ENCODE data around the gene LRRC46. TPM values are rescaled to one million over a fixed set of nuclear protein-coding genes. Genes with fewer than 3 reads are reported as not detected.

LRRC46 gene
- total RNA-seq, 4 donors from 2014 or later = 0.44 to 3.2 (median 2.0) TPM; not detected in 1

DNA sequence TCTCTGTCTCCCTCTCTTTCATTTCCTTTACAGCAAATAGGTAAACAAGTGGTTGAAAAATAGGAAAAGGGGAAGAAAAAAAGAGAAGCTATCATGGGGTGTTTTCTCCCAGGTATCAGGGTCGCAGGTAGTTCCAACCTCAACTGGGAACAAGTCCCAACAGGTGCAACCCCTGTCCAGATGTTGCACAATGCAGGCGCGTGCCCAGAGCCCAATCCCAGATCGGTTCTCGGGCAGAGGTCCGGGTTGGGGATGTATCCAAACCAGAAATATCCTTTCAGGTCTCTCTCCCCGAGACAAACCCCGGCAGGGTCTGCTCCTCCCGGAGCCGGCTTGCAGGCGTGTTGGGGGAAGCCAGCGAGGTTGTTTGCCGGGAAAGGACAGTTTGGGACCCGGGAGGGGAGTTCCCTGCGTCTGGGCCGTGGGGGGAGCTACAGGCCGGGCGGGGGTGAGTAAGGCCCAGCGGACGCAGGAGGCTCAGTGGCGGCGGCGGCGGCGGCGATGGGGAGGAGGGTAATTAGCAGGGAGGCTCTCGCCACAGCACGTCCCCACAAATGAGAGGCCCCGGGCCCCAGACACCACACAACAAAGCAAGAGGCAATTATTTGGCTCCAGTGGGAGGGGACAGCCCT lies 40.7 kb downstream of the LRRC46 start:
- DNase-seq = no peak
- H3K4me3 ChIP-seq (replicated peaks in 1 of 3) = no peak overlapping the region
- H3K9me3 ChIP-seq = no peaks in the 10 kb centered on the region
- 26 to 47% methylated on average over 20 to 28 of the region's 29 CpGs for WGBS, 2 donors
- H3K4me1 ChIP-seq = no peaks in the 10 kb centered on the region
- H3K27me3 ChIP-seq = no peaks in the 10 kb centered on the region
- no peak for TF ChIP-seq POLR2A (IDR thresholded peaks at IDR 0.05)
- TF ChIP-seq, protein P1, sequence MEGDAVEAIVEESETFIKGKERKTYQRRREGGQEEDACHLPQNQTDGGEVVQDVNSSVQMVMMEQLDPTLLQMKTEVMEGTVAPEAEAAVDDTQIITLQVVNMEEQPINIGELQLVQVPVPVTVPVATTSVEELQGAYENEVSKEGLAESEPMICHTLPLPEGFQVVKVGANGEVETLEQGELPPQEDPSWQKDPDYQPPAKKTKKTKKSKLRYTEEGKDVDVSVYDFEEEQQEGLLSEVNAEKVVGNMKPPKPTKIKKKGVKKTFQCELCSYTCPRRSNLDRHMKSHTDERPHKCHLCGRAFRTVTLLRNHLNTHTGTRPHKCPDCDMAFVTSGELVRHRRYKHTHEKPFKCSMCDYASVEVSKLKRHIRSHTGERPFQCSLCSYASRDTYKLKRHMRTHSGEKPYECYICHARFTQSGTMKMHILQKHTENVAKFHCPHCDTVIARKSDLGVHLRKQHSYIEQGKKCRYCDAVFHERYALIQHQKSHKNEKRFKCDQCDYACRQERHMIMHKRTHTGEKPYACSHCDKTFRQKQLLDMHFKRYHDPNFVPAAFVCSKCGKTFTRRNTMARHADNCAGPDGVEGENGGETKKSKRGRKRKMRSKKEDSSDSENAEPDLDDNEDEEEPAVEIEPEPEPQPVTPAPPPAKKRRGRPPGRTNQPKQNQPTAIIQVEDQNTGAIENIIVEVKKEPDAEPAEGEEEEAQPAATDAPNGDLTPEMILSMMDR (IDR thresholded peaks at IDR 0.05) = no peak
- intact Hi-C loops (cut with DNase I) = no loop called here
- H3K27ac ChIP-seq = no peak overlapping the region
- H3K36me3 ChIP-seq = no peaks in the 10 kb centered on the region

DNA sequence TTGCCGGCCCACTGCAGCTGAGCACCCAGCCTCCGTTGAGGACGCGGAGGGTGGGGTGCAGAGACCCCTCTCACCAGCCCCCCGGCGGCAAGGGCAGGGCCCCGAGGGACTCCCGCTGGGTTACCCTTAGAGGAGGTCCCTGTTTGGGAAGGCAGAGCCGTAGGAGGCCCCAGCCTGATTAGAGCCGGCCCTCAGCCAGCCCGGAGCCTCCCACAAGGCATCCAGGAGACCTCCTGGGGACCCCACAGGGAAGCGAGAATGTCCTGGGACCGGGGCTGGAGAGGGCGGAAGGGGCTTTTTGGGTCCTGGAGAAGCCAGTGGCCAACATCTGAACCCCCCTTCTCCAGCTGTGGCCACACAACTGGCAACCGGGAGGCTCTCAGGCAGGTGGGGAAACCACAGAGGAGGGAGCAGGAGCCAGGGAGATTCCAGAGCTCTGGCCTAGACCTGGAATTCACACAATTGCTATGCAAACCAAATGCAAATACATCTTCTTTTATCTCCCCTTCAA lies 41.2 kb downstream of the LRRC46 start:
- Histone ChIP-seq H3K4me1 (no peaks in the 10 kb centered on the region), H3K27me3 (no peaks in the 10 kb centered on the region), H3K9me3 (no peaks in the 10 kb centered on the region), H3K27ac (no peak overlapping the region), H3K4me3 (replicated peaks in 1 of 3) (no peak overlapping the region), H3K36me3 (no peaks in the 10 kb centered on the region)
- no peak for DNase-seq
- no peak for TF ChIP-seq POLR2A (IDR thresholded peaks at IDR 0.05)
- TF ChIP-seq, protein P1 (IDR thresholded peaks at IDR 0.05) = no peak
- intact Hi-C loops (cut with DNase I) = no loop called here
- 30 to 52% methylated on average over 7 to 14 of the region's 15 CpGs for whole genome bisulfite sequencing, 2 donors

DNA sequence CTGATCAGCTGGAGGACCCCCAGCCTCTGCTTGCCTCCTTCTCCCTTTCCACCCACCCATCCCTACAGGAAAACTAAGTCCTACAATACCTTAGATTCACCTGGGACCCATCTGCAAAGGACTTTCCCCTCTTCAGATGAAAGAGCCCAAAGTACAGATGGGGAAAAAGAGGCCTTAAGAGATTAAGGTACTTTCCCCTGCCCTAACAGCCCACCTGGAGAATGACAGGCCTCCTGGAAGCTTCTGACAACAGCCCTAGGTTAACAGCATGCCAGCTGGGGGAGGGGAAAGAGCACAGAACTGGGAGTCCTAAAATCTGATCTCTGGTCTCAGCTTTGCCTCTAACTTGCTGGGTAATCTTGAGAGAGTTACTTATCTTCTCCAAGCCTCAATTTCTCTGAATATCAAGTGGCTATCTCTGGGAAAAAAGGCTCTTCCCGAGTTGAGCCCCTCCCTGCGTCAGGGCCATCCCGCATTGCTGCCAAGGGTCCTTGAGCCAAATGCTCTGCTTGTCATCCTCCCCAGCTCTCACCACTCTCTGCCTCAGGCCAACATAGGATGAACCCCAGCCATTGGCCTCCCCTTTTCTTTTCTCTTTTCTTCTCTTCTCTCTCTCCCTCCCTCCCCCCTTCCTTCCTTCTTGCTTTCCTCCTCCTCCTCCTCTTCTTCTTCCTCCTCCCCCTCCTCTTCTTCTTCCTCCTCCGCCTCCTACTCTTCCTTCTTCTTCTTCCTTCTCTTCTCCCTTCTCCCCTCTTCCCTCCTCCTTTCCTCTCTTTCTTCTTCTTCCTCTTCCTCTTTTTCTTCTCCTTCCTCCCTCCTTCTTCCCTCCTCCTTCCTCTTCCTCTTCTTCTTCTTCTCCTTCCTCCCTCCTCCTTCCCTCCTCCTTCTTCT lies 42.0 kb downstream of the LRRC46 start:
- 55 to 61% methylated on average over 4 of the region's 4 CpGs for WGBS, 2 donors
- TF ChIP-seq POLR2A (IDR thresholded peaks at IDR 0.05) = no peak
- TF ChIP-seq, protein P1 (IDR thresholded peaks at IDR 0.05) = no peak
- no peak overlapping the region for H3K4me3 ChIP-seq (replicated peaks in 1 of 3)

DNA sequence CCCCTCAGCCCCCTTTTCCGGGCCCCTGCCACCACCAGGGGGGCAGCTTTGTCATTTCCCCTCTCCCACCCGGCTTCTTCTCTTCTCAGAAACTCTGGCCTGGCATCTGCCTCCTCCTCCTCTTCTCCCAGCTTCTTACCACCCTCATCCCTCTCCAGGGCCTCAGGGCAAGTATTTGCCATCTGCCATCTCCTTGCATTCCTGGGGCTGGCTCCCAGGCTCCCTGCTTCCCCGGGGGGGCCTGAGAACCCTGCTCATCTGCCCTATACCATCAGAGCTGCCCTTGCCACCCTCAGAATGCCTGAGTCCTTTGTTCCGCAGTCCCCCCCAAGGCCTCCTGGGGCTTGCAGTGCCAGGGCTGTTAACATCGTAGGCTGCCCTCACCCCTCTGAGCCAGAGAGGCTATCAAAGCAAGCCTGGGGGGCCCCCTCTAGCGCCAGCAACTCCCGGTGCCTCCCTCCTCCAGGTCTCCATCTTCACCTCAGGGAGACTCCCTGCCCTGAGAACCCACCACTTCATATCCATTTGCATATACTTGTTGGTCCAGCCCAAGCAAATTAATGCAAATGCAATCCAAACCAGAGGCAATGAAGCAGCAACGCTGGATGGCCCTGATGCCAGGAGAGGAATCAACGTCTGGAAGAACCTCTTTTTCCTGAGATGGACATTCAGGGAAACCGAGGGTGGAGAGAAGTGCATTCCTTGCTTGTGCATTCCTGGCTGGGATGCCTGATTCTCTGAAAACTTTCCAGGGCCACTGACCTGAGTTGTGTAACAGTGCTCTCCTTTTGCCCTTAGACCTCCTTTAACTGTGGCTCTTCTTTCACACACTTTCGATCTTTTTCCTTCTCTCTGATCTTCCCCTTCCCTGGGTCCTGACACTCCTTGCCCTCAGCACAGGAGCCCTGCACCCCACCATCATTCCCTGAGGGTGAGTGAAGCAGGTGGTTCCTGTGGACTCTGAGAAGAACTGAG lies 43.8 kb downstream of the LRRC46 start:
- no peaks in the 10 kb centered on the region for H3K4me1 ChIP-seq
- 36 to 37% methylated on average over 10 to 11 of the region's 11 CpGs for WGBS, 2 donors
- H3K27ac ChIP-seq = no peak overlapping the region
- H3K9me3 ChIP-seq = no peaks in the 10 kb centered on the region
- TF ChIP-seq, protein P1 (IDR thresholded peaks at IDR 0.05) = no peak
- no peak for TF ChIP-seq POLR2A (IDR thresholded peaks at IDR 0.05)
- H3K36me3 ChIP-seq = no peaks in the 10 kb centered on the region
- H3K27me3 ChIP-seq = no peaks in the 10 kb centered on the region
- intact Hi-C loops (cut with DNase I) = no loop called here
- DNase-seq = no peak
- no peak overlapping the region for H3K4me3 ChIP-seq (replicated peaks in 1 of 3)

More for the DNA sequence above, 42.0 kb downstream of the LRRC46 start:
- H3K36me3 ChIP-seq = no peaks in the 10 kb centered on the region
- intact Hi-C loops (cut with DNase I) = no loop called here
- no peaks in the 10 kb centered on the region for H3K4me1 ChIP-seq
- no peaks in the 10 kb centered on the region for H3K9me3 ChIP-seq
- no peaks in the 10 kb centered on the region for H3K27me3 ChIP-seq
- no peak for DNase-seq
- H3K27ac ChIP-seq = no peak overlapping the region

Data from thyroid gland (tissue), 4 donors.